AG10803 (cell line): Measurements from ENCODE around the gene TREH.
A peak's percentile ranks its signal among the peaks of the same experiment; 100 is the strongest.
"Not testable (repeated sequence)": the region's sequence is repeated elsewhere in the genome, so short reads cannot be mapped to it uniquely, and the experiment has no call there.

ENCODE experiments used
- DNase-seq: peaks from one replicate; pipeline ENCODE4 v3.0.0; 2010; ENCODE audit warnings: low read depth
- H3K4me3 ChIP-seq: 2 replicates; pipeline ENCODE4 v1.5.1; 2011; ENCODE audit warnings: mild to moderate bottlenecking, low read length, control low read depth
- TF ChIP-seq, protein P1 (sequence below): conservative IDR thresholded peaks from 2 replicates; pipeline ENCODE4 v1.5.1; 2011; ENCODE audit warnings: mild to moderate bottlenecking, low read length, control low read depth, inconsistent platforms

TREH gene

GRCh38 chr11:118612378-118612777 is 67.1 kb downstream of the TREH start:
- no peak overlapping the region for H3K4me3 ChIP-seq
- TF ChIP-seq, protein P1, sequence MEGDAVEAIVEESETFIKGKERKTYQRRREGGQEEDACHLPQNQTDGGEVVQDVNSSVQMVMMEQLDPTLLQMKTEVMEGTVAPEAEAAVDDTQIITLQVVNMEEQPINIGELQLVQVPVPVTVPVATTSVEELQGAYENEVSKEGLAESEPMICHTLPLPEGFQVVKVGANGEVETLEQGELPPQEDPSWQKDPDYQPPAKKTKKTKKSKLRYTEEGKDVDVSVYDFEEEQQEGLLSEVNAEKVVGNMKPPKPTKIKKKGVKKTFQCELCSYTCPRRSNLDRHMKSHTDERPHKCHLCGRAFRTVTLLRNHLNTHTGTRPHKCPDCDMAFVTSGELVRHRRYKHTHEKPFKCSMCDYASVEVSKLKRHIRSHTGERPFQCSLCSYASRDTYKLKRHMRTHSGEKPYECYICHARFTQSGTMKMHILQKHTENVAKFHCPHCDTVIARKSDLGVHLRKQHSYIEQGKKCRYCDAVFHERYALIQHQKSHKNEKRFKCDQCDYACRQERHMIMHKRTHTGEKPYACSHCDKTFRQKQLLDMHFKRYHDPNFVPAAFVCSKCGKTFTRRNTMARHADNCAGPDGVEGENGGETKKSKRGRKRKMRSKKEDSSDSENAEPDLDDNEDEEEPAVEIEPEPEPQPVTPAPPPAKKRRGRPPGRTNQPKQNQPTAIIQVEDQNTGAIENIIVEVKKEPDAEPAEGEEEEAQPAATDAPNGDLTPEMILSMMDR: no peak
- DNase-seq: no peak

DNA sequence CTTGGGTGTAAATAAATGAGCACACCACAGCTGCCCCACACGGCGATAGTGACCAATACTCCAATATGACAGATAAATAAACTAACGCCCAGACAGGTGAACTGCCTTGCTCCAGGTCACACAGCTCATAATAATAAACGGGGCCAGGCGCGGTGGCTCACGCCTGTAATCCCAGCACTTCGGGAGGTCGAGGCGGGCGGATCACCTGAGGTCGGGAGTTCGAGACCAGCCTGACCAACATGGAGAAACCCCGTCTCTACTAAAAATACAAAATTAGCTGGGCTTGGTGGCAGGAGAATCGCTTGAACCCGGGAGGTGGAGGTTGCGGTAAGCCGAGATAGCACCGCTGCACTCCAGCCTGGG is 68.0 kb downstream of the TREH start:
- not testable (repeated sequence) for DNase-seq, H3K4me3 ChIP-seq

- peak overlapping the region; percentile 72 for H3K4me3 ChIP-seq
- TF ChIP-seq, protein P1: peak; percentile 70
- DNase-seq: peak; percentile 61
These were observed 68.5 kb downstream of the TREH start for GRCh38 chr11:118610773-118611432.

DNA sequence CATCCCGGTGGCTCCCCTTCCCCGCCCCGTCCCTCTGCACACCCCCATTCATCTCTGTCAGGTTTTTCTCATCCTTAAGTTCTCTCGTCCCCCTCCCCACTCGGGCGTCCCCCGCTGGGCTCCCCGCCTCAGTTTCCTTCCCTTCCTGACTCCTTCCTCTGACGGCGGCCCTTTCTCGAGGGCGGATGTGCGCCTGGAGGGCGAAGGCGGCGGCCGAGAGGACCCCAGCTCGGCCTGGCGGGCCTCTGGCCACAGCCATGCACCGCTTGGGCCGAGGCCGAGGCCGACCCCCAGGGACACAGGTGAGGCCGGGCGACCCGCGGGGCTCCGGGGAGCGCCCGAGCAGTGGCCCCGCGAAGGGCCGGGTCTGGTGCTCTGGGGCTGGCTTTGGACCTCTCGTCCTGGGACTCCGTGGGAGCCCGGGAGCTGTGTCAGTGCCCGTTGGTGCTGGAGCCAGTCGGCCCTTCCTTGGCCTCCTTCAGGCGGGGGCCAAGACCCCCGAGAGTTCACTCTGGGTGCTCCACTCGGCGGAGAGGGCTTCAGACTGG is 69.2 kb downstream of the TREH start:
- no peak for DNase-seq
- TF ChIP-seq, protein P1: no peak
- H3K4me3 ChIP-seq: peak overlapping the region; percentile 72

- TF ChIP-seq, protein P1: no peak
- peak overlapping the region; percentile 72 for H3K4me3 ChIP-seq
- peak; percentile 40 for DNase-seq
These were observed 69.8 kb downstream of the TREH start for GRCh38 chr11:118609380-118610224.

DNA sequence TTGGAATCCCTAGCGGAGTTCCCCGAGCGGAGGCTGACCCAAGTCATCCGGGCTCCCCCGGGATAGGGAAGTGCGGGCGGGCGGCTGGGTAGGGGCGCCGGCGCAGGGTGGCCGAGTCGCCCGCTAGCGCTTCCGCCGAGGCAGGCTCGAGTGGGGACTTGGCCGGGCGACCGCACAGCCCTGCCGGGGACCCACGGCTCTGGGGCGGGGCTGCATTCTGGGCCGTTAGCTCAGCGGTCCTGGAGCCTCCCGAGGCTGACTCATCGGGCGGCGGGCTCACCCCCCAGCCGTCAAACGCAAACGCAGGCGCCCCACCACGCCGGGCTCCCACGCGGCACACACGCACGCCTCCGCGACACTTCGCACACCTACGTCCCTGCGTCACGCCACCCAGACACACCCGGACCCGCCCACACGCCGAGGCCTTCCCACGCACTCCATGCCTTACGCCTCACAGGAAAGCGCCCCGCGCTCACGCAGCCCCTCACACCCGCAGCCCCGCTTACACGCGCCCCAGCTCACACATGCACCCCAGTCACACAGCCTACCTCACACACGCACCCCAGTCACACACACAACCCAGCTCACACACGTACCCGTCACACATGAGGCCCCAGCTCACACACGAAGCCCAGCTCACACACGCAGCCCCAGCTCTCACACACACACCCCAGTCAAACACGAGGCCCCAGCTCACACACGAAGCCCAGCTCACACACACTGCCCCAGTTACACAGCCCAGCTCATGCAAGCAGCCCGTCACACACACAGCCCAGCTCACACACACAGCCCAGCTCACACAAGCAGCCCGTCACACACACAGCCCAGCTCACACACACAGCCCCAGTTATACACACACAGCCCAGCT is 70.9 kb downstream of the TREH start:
- H3K4me3 ChIP-seq: peak overlapping the region; percentile 72
- peak; percentile 91 for DNase-seq
- TF ChIP-seq, protein P1: no peak
